Gastroesophageal sphincter (tissue), 4 donors: Measurements from ENCODE around the gene RNASEH2A. TPM values are rescaled to one million over a fixed set of nuclear protein-coding genes. Genes with fewer than 3 reads are reported as not detected.

Experiments used
- ATAC-seq: fragments of 150-250 bp; one replicate; pipeline ENCODE4 v1.9.1; 2016; ENCODE audit warnings: mild to moderate bottlenecking, moderate library complexity
- H3K27ac ChIP-seq, 4 donors: fragments of 200-600 bp; sonication (generic) in 3 of 4; 1 replicate in 3 of 4; 2 replicates in 1 of 4; pipeline ENCODE4 v1.5.1; 2016 to 2019
- H3K27me3 ChIP-seq: fragments of 200-600 bp; sonication (generic); one replicate; pipeline ENCODE4 v1.5.1; 2019
- H3K36me3 ChIP-seq, 2 donors: fragments of 200-600 bp; sonication (generic); one replicate each; pipeline ENCODE4 v1.5.1; 2019; ENCODE audit warnings: control low read depth in 1 of 2
- H3K4me1 ChIP-seq, 3 donors: fragments of 200-600 bp; sonication (generic); 1 replicate in 2 of 3; 2 replicates in 1 of 3; pipeline ENCODE4 v1.5.1; 2016 to 2019; ENCODE audit warnings: control low read depth in 2 of 3
- H3K4me3 ChIP-seq, 2 donors: fragments of 200-600 bp; sonication (generic); one replicate each; pipeline ENCODE4 v1.5.1; 2019; ENCODE audit warnings: mild to moderate bottlenecking in 1 of 2, moderate library complexity in 1 of 2
- H3K9me3 ChIP-seq, 3 donors: fragments of 200-600 bp; sonication (generic); one replicate each; pipeline ENCODE4 v1.5.1; 2017 to 2019; ENCODE audit warnings: control low read depth in 2 of 3
- EP300 ChIP-seq: sonication (generic); formaldehyde crosslinking; IDR thresholded peaks from one replicate; pipeline ENCODE4 v1.6.1; 2017; ENCODE audit warnings: antibody characterized with exemption, mild to moderate bottlenecking
- POLR2A ChIP-seq, 2 donors: fragments of 450-650 bp; IDR thresholded peaks; one replicate each; pipeline ENCODE4 v1.6.1; 2017; ENCODE audit warnings: antibody characterized with exemption in 2 of 2, mild to moderate bottlenecking in 2 of 2, moderate library complexity in 1 of 2
- POLR2AphosphoS5 ChIP-seq: sonication (generic); formaldehyde crosslinking; IDR thresholded peaks from one replicate; pipeline ENCODE4 v1.6.1; 2017; ENCODE audit warnings: antibody characterized with exemption
- WGBS, 2 donors: methylation state at CpG; one replicate each; pipeline ENCODE4 v1.1.5; 2018; ENCODE audit warnings: low coverage in 1 of 2; 5-methylcytosine and 5-hydroxymethylcytosine counted together
- total RNA-seq, 4 donors: library from RNA; depleted of rRNA; stranded (reverse); fragments of >200 nt; gene quantifications; one replicate each; pipeline ENCODE4 v1.1.0, GENCODE V29; 2016
- TF ChIP-seq, protein P1 (sequence below), 4 experiments: fragments of 200-600 bp in 2 of 4; fragments of 450-650 bp in 2 of 4; sonication (generic) in 1 of 4; IDR thresholded peaks; one replicate each; pipeline ENCODE4 v1.5.1; 2017 to 2019; ENCODE audit warnings: antibody characterized with exemption in 4 of 4, mild to moderate bottlenecking in 2 of 4, moderate library complexity in 2 of 4

The RNASEH2A gene
- total RNA-seq, 4 donors from 2014 or later, result 2.0 to 9.4 (median 3.7) TPM

DNA sequence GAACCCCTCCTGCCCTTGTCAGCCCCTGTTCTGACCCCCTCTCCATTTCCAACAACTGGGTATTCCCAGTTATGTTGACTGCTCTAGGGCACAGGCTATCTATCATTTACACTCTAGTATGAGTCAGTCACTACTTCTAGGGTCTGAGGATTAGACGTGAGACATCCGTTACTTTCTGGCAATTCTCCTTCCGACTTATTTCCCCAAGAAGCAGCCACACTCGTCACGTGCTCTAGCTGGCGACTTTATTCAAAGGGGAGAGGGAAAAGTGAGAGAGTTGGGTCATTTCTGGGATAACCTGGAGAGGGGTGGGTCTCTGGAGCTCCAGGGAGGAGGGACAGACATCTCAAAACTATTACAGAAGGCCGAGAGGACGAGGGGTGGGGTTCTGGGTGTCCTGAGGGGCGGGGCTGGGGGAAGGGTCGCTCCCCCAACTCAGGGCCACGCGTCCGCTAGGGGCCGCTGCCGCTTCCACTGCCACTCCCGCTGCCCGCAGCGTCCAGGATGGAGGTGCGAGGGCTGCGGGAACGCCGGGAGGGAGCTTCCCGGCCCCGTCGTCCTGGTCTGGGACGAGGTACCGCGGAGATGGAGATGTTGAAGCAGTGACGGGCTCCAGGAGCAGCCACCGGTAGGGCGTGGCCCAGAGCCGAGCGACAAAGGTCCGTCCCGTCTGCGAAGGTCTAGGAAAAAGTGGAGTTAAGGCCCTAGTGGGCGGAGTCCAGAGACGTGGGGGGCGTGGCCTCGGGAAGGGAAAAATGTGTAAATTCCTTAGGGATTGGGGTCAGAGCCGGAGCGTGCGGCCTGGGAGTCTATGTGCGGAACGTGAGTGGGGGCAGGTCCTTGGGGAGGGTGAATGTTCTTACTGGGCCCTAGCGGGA is 19.1 kb downstream of the RNASEH2A start:
- no peak for ATAC-seq
- H3K27ac ChIP-seq, result no peak overlapping the region
- peaks cover 0 to 10% (median 0%) of the 10 kb centered on the region in 3 donors for H3K9me3 ChIP-seq
- TF ChIP-seq POLR2A (IDR thresholded peaks at IDR 0.05), result no peak
- TF ChIP-seq, protein P1, sequence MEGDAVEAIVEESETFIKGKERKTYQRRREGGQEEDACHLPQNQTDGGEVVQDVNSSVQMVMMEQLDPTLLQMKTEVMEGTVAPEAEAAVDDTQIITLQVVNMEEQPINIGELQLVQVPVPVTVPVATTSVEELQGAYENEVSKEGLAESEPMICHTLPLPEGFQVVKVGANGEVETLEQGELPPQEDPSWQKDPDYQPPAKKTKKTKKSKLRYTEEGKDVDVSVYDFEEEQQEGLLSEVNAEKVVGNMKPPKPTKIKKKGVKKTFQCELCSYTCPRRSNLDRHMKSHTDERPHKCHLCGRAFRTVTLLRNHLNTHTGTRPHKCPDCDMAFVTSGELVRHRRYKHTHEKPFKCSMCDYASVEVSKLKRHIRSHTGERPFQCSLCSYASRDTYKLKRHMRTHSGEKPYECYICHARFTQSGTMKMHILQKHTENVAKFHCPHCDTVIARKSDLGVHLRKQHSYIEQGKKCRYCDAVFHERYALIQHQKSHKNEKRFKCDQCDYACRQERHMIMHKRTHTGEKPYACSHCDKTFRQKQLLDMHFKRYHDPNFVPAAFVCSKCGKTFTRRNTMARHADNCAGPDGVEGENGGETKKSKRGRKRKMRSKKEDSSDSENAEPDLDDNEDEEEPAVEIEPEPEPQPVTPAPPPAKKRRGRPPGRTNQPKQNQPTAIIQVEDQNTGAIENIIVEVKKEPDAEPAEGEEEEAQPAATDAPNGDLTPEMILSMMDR (IDR thresholded peaks at IDR 0.05), result peak in 1 of 4 experiments; percentile 27
- WGBS, 2 donors, result 4 to 16% methylated on average over 9 to 10 of the region's 46 CpGs
- no peaks in the 10 kb centered on the region for H3K36me3 ChIP-seq
- peaks cover 72% of the 10 kb centered on the region for H3K27me3 ChIP-seq
- H3K4me3 ChIP-seq, result no peak overlapping the region
- peaks cover 0 to 14% (median 0%) of the 10 kb centered on the region in 3 donors for H3K4me1 ChIP-seq

DNA sequence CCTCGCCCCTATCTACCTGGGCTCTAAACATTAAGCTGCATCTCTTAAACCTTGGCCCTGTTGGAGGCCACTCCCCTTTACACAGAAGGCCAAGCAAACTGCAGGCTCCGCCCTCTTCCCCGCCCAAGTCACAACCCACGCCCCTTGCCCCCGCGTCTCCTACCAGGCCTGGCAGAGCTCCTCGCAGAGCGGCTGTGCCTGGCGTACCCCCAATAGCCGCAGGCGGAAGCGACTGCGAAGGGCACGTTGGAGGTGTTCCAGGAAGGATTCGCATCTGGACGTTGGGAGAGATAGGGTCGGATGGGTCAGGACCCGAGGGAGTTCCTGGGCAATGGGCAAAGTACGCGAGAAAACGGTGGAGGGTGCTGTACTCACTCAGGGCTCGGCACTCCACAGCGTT is 22.1 kb downstream of the RNASEH2A start:
- no peak for ATAC-seq
- Histone ChIP-seq H3K27ac (no peak overlapping the region), H3K36me3 (no peaks in the 10 kb centered on the region), H3K4me1 (peaks cover 0 to 27% (median 0%) of the 10 kb centered on the region in 3 donors), H3K27me3 (peaks cover 100% of the 10 kb centered on the region), H3K4me3 (no peak overlapping the region), H3K9me3 (no peaks in the 10 kb centered on the region)
- 14% methylated on average over 1 of the region's 23 CpGs; no CpG with 5 or more reads in 1 of the 2 donors for WGBS, 2 donors
- TF ChIP-seq, protein P1 (IDR thresholded peaks at IDR 0.05), result no peak
- TF ChIP-seq EP300 (no peak), POLR2AphosphoS5 (no peak), POLR2A (IDR thresholded peaks at IDR 0.05) (no peak)

DNA sequence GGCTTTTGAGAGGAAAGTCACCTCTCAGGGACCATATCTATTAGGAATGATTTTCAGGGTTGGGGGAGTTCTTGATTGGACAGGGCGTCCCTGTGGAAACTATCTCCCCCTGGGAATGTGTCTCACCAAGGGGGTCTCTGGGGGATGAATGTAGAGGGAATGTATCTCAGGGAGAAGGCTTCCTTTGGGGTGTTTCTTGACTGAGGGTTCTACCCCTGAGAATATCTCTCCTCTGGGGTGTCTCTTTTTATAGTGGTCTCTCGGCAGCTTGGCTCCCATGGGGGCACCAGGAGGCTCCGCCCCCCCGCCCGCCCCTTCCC is 27.0 kb downstream of the RNASEH2A start:
- WGBS, 2 donors, result 0% methylated on average over 1 of the region's 5 CpGs; no CpG with 5 or more reads in 1 of the 2 donors
- no peaks in the 10 kb centered on the region for H3K9me3 ChIP-seq
- no peak for TF ChIP-seq EP300
- TF ChIP-seq, protein P1 (IDR thresholded peaks at IDR 0.05), result no peak
- no peak for TF ChIP-seq POLR2A (IDR thresholded peaks at IDR 0.05)
- no peak for TF ChIP-seq POLR2AphosphoS5
- no peak for ATAC-seq
- no peaks in the 10 kb centered on the region for H3K36me3 ChIP-seq
- no peak overlapping the region for H3K27ac ChIP-seq
- H3K27me3 ChIP-seq, result peaks cover 100% of the 10 kb centered on the region
- peaks cover 0 to 36% (median 7%) of the 10 kb centered on the region in 3 donors for H3K4me1 ChIP-seq
- peak overlapping the region in 1 of 2 donors; percentile 47 for H3K4me3 ChIP-seq

DNA sequence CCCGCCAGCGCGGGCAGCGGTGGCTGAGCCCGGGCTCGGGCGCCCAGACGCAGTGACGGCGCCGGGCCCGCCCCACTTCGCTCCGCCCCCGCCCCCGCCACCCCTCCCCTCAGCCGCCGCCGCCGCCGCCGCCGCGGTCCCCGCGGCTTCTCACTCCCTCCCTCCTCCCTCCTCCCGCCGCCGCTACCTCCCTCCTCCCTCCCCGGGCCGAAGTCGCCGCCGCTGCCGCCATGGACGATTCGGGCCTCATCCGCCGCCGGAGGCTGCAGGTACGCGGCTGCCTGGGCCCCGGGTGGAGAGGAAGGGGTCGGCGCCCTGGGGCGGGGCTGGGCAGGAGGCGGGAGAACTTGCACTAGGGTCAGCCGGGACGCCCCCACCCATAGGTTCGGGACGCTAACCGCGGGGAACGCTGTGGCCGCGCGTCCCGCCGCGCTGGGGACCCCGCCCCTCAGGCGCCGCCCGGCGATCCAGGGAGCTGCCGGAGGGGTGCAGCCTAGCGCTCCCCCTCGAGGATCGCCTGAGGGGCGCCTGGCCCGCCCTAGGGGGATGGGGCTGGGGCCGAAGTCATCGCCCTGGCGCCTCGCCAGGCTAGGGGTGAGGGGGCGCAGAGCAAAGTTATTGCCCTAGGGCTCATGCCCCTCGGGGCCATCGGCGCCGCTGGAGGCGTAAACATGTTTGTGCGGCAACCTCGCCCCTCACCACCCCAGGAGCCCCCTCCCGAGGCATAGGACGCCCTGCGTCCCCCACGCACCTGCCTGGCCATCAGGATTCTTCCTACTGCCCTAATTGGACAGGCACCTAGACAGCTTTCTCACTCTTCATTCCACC is 27.6 kb downstream of the RNASEH2A start:
- Histone ChIP-seq H3K9me3 (no peaks in the 10 kb centered on the region), H3K36me3 (no peaks in the 10 kb centered on the region), H3K4me1 (peaks cover 0 to 38% (median 13%) of the 10 kb centered on the region in 3 donors), H3K27me3 (peaks cover 100% of the 10 kb centered on the region), H3K27ac (no peak overlapping the region), H3K4me3 (peak overlapping the region in 1 of 2 donors; percentile 47)
- ATAC-seq, result no peak
- TF ChIP-seq POLR2AphosphoS5 (no peak), EP300 (no peak), POLR2A (IDR thresholded peaks at IDR 0.05) (no peak)
- TF ChIP-seq, protein P1 (IDR thresholded peaks at IDR 0.05), result no peak
- WGBS, 2 donors, result 0% methylated on average over 4 of the region's 87 CpGs; no CpG with 5 or more reads in 1 of the 2 donors
